ENCODE measurements around the gene PNPLA8.

DNA sequence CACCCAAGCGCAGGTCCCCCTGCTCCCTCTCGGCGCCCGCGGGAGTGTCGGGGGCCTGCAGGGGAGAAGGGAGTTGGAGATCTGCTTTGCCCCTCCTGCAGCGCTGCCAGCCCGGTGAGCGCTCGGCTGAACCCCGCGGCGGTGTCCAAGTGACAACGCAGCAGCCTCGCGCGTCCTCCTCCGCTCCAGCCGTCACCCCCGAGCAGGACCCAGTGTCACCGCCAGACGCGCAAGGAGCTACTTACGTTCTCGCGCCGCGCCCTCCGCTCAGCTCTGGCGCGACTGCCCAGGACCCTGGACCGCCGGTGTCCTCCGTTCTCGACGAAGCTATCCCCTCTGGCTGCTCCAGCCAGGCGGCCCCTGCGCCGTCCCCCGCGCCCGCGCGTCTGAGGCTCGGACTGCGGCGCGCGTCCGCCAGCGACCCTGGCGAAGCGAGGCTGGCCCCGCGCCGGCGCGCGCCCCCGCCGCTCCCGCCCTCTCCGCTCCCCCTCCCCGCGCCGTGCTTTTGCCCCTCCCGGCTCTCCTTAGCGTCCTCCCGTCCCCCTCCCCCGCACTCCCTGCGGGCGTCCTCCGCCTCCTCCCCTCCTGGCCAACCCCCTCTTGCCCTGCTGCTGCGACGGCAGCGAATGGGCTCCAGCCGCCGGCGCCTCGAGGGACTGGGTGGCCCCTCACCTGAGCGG is 69.8 kb downstream of the PNPLA8 start, which contains the start of gene NRCAM:
- TF ChIP-seq, protein P1, sequence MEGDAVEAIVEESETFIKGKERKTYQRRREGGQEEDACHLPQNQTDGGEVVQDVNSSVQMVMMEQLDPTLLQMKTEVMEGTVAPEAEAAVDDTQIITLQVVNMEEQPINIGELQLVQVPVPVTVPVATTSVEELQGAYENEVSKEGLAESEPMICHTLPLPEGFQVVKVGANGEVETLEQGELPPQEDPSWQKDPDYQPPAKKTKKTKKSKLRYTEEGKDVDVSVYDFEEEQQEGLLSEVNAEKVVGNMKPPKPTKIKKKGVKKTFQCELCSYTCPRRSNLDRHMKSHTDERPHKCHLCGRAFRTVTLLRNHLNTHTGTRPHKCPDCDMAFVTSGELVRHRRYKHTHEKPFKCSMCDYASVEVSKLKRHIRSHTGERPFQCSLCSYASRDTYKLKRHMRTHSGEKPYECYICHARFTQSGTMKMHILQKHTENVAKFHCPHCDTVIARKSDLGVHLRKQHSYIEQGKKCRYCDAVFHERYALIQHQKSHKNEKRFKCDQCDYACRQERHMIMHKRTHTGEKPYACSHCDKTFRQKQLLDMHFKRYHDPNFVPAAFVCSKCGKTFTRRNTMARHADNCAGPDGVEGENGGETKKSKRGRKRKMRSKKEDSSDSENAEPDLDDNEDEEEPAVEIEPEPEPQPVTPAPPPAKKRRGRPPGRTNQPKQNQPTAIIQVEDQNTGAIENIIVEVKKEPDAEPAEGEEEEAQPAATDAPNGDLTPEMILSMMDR (conservative IDR thresholded peaks at IDR 0.05; ENCODE audit: low read length) = no peak
- TF ChIP-seq EZH2phosphoT487 (IDR thresholded peaks at IDR 0.05; ENCODE audit: borderline replicate concordance) = no peak

All from Loucy (cell line).